GM21515 (cell line): ENCODE results near the gene HPGDS.
"Not testable (repeated sequence)": the region's sequence is repeated elsewhere in the genome, so short reads cannot be mapped to it uniquely, and the experiment has no call there.

Source experiments
- ATAC-seq: cut with Tn5 transposase; IDR thresholded peaks from one replicate; pipeline ENCODE4 v1.9.1; 2021; ENCODE audit not compliant: unreplicated experiment

Gene HPGDS

DNA sequence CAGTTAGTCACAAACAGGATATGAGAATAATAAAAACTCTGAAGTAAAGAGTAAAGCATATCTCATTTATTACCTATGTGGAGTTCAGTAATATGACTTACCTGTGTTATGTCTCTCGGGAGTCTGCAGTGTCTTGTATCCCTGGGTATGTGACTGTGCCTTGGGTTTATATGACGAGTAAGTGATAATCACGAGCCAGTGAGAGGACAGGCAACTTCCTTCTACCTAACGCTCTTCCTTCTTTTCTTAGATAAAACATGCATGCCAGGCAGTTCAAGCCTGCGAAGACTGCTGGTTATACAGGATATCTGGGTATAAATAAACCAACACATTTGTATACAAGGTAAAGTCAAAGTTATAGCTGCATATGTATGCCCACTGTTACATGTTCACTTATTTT lies at the start of gene HPGDS:
TSS of gene HPGDS (minus strand) at position 143 of the 400 bp plus-strand sequence. CDS start 8,207 bp downstream, outside the sequence.
- no peak for ATAC-seq

DNA sequence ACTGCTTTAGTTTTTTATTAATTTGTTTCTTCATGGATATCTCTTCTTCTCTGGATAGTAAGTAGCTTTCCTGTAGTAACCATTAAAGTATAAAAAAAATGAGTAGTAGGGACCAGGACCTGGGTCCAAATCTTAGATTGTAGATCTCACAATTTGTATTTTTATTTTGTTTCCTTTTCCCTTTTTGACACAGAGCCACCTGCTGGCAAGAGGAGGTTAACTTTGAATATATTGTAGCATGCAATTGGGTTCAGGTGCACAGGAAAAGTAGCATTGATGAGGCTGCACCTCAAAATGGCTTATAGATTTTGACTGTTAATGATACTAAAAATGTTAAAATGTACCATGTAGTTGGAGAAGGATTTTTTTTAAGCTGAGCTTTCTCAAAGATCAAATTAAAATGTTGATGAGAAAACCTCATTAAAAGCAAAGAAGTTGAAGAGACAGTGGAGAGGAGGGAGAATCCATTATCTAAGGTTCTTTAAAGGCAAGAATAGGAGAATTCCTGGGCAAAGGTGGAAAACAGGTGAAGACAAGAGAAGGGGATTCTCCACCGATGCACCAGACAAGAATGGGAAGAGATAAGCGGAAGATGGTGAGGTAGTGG lies 48.3 kb upstream of the HPGDS start:
- ATAC-seq = no peak

- ATAC-seq = no peak
These were observed 47.1 kb upstream of the HPGDS start for GRCh38 chr4:94389595-94390267.

DNA sequence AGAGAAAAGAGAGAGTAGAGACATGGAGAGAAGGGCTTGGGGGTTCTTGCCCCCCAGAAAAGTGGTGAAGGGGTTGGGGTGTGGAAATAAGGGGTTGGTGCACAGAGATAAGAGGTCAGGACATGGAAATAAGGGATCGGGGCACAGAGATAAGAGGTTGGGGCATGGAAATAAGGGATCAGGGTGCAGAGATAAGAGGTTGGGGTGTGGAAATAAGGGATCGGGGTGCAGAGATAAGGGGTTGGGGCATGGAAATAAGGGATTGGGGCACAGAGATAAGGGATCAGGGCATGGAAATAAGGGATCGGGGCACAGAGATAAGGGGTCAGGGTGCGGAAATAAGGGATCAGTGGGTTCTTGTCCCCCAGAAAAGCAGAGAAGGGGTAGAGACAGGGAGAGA lies 45.3 kb upstream of the HPGDS start:
- ATAC-seq = not testable (repeated sequence)

- not testable (repeated sequence) for ATAC-seq
These were observed 42.8 kb upstream of the HPGDS start for GRCh38 chr4:94385452-94385851.

- not testable (repeated sequence) for ATAC-seq
These were observed 40.3 kb upstream of the HPGDS start for GRCh38 chr4:94382891-94383290.

DNA sequence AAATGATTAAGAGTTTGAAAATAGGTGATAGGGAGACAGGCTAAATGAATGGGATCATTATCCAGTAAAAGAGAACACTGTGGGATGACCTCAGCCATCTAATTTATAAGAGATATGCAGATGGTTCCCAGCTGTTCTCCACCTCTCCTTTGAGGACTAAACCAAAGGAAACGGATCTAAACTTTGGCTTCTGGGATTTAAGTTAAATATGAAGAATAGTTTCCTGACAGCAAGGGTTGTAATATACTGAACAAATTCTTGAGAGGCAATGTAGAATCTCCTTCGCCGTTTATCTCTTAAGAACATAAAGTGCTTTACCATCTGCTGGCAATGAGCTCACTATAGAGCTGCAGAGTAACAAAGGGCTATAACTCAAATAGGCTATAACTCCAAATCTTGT lies 35.4 kb upstream of the HPGDS start:
- ATAC-seq = no peak

- no peak for ATAC-seq
These were observed 34.7 kb upstream of the HPGDS start for GRCh38 chr4:94377294-94377693.

GRCh38 chr4:94375364-94375763 lies 32.7 kb upstream of the HPGDS start:
- no peak for ATAC-seq

DNA sequence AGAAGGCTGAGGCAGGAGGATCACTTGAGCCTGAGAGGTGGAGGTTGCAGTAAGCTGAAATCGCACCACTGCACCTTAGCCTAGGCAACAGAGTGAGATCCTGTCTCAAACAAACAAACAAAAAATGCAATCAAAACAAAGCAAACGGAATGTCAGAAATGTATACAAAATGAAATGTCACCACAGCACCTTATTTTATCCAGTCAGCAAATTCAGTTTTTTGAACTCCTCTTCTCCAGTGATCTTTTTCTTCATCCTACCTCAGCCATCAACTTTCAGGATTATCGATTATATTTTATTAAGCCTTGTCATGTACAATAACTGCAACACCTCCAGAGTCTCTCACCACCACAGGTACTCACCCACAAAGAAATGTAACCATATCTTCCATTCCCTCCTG lies 31.1 kb upstream of the HPGDS start:
- ATAC-seq = no peak

DNA sequence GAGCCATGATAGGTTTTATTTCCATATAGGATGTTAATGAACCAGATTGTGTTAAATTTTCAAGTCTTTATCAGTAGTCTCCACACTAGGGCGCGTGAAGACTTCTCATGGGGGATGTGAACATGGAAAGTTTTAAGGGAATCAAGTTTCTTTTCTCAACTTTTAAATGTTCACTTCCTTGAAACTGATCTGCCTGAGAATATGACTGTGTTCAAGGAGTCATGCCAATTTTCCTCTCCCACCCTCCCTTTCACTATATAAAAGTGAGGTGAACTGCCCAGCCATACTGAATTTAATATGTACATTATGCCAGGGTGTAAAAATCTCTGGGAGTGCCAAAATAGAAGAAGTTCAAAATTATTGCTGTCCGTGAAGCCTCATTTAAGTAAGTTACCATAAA lies 30.4 kb upstream of the HPGDS start:
- ATAC-seq = no peak

DNA sequence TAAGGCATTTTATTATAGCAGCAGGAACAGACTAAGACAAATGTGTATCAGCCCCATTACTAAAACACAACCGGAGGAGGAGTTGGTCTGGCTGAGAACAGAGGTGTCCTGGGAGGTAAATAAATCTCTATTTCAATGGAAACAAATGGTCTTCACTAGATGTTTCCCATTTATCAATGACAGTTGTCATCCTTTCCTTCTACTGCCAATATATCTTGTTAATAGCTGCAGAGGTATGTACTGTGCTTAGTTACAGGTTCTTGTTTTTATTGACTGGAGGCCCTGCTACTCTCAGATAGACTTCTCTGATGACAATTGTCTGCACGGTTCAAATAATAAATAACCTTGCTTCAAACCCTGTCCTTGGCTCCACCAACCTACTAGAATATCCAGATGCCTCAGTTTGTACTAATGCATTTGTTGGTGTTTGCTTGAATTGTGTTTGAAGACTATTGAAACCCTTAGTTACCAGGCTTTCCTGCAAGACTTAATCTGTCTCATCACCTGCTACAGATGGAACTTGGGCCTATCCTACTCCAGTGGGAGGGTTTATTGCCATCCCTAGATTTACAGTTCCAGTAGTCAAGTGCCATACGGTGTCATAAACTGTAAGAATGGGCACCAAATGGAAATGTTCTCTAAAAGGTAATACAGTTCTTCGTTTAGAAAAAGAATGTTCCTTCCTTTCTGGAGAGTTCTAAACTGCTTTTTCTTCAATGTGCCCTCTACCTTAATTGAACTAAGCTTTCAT lies 29.8 kb upstream of the HPGDS start:
- no peak for ATAC-seq

- no peak for ATAC-seq
These were observed 28.7 kb upstream of the HPGDS start for GRCh38 chr4:94371290-94371689.

GRCh38 chr4:94370533-94371254 lies 28.1 kb upstream of the HPGDS start:
- ATAC-seq = no peak

GRCh38 chr4:94369046-94369445 lies 26.4 kb upstream of the HPGDS start:
- ATAC-seq = no peak

DNA sequence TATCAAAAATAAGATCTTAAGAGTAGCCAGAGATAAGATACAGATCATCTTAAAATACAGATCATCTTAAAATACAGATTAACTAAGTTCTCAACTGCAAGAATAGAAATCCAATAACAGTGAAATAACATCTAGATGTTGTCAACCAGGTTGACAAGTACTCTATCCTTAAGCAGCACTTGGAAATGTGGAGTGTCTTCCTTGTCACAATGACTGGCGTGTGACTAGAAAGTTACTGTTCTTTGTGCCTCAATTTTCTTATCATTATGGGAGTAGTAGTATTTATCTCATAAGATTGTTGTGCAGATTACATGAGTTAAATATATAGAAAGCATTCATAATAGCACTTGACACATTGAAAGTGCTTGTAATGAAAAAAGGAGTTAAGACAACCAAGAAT lies 25.8 kb upstream of the HPGDS start:
- ATAC-seq = no peak

DNA sequence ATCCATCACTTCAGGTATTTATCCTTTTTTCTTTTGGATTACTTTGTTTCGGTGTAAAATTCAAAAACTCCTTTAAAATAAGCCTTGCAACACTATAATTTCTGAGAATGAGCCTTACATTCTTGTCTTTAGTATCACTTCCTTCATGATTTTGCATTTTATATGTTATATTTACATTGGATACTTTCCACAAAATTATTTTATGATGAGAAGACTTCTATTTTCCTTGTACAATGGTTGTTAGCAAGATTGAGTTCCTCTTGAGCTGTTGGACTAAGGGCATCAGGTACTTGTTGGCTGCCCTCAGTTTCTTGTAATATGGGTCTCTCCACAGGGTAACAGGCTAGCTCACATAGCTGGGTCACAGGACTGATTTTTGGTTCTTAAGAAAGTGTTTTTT lies 22.7 kb upstream of the HPGDS start:
- ATAC-seq = no peak

- no peak for ATAC-seq
These were observed 21.9 kb upstream of the HPGDS start for GRCh38 chr4:94364527-94364926.

GRCh38 chr4:94363136-94363655 lies 20.6 kb upstream of the HPGDS start:
- ATAC-seq = no peak

GRCh38 chr4:94359838-94360237 lies 17.2 kb upstream of the HPGDS start:
- no peak for ATAC-seq

GRCh38 chr4:94359221-94359620 lies 16.6 kb upstream of the HPGDS start:
- ATAC-seq = no peak
